Activated CD8-positive, alpha-beta T cell treated with anti-CD3 and anti-CD28 coated beads for 36 hours (primary cell): ENCODE measurements around the gene RPRD1B. TPM values are rescaled to one million over a fixed set of nuclear protein-coding genes. Genes with fewer than 3 reads are reported as not detected.

ENCODE experiments used
- ATAC-seq: fragments of 200-7000 bp; cut with Tn5 transposase; one replicate; pipeline ENCODE4 v1.10.0; 2021; ENCODE audit warnings: mild to moderate bottlenecking, moderate library complexity
- CTCF ChIA-PET: fragments of 350-600 bp; sonication (Branson Sonifier 250); formaldehyde crosslinking; loops from one replicate; lab custom pipeline; 2021; ENCODE audit warnings: antibody characterized with exemption; lab: Charles Lee
- POLR2A ChIA-PET: fragments of 350-600 bp; sonication (Branson Sonifier 250); formaldehyde crosslinking; loops from one replicate; lab custom pipeline; 2021; ENCODE audit warnings: antibody characterized with exemption; lab: Charles Lee
- DNase-seq: peaks from one replicate; pipeline ENCODE4 v3.0.0-alpha.2; 2020
- H3K27ac Mint-ChIP-seq: one replicate; pipeline ENCODE4 v1.8.0; 2021; ENCODE audit warnings: mild to moderate bottlenecking, mixed read lengths
- H3K27me3 Mint-ChIP-seq: one replicate; pipeline ENCODE4 v1.8.0; 2021; ENCODE audit warnings: mixed read lengths
- H3K36me3 Mint-ChIP-seq: one replicate; pipeline ENCODE4 v1.8.0; 2021; ENCODE audit warnings: low read depth, mixed read lengths
- H3K4me1 Mint-ChIP-seq: one replicate; pipeline ENCODE4 v1.8.0; 2021; ENCODE audit warnings: low read depth, mixed read lengths
- H3K4me3 Mint-ChIP-seq: one replicate; pipeline ENCODE4 v1.8.0; 2021; ENCODE audit warnings: mild to moderate bottlenecking, moderate library complexity, mixed read lengths
- H3K9me3 Mint-ChIP-seq: one replicate; pipeline ENCODE4 v1.8.0; 2021; ENCODE audit warnings: mixed read lengths
- intact Hi-C: fragments of 100-400 bp; cut with micrococcal nuclease; formaldehyde crosslinking; loops from one replicate; pipeline ENCODE4 v1.10.0; 2022
- total RNA-seq, 2 experiments: library from RNA; stranded (reverse); gene quantifications; one replicate each; pipeline ENCODE4 v1.2.3, GENCODE V29; 2021
- TF ChIP-seq, protein P1 (sequence below): fragments of 200-600 bp; IDR thresholded peaks from one replicate; pipeline ENCODE4 v1.8.0; 2022; ENCODE audit warnings: antibody characterized with exemption, mild to moderate bottlenecking

RPRD1B gene
- total RNA-seq, 2 experiments from 2014 or later: 29.1 to 29.3 TPM

DNA sequence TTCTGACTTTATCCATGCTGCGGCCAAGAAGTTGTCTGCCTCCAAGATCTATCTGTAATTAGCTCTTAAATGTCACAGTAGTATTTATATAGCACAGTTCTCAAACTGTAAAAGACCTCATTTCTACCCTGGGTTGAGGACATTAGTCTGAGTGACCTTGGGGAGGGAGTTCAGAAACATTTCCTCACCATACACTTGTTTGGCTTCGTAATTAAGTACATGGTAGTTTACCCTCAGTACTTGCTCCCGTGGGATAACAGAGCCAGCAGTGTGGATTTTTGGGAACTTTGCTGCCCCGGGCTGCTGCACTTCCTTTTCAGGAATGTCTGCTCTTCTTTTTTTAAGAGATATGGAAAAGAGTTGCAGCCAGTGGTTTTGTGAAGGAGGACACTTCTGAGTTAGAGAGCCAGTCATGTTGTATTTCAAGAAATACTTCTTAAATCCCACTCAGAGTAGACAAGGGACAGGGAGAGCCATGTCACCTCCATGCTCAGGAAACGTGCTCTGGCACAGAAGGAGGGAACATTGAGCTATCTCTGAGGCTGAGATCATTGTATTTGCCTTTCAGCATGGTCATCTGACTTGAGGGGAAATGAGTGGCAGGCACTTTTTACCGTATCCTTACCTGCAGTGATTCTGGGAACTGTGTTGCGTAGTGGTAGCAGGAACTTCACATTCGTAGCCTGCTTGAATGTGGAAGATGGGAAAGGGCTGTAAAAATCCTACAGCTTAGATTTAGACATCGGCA, 33.6 kb downstream of the RPRD1B start:
- Mint-ChIP-seq H3K36me3 (peaks cover 59% of the 10 kb centered on the region), H3K9me3 (no peaks in the 10 kb centered on the region), H3K4me1 (no peaks in the 10 kb centered on the region), H3K27me3 (no peaks in the 10 kb centered on the region), H3K27ac (no peak overlapping the region), H3K4me3 (no peak overlapping the region)
- no peak for DNase-seq
- POLR2A ChIA-PET: interaction anchor here (0.6 to 1.2 kb wide), 2 partner anchors 13 to 34 kb away, joined by 3 read pairs; partner anchors contain the start of genes RPRD1B and TTI1
- no peak for ATAC-seq
- TF ChIP-seq, protein P1, sequence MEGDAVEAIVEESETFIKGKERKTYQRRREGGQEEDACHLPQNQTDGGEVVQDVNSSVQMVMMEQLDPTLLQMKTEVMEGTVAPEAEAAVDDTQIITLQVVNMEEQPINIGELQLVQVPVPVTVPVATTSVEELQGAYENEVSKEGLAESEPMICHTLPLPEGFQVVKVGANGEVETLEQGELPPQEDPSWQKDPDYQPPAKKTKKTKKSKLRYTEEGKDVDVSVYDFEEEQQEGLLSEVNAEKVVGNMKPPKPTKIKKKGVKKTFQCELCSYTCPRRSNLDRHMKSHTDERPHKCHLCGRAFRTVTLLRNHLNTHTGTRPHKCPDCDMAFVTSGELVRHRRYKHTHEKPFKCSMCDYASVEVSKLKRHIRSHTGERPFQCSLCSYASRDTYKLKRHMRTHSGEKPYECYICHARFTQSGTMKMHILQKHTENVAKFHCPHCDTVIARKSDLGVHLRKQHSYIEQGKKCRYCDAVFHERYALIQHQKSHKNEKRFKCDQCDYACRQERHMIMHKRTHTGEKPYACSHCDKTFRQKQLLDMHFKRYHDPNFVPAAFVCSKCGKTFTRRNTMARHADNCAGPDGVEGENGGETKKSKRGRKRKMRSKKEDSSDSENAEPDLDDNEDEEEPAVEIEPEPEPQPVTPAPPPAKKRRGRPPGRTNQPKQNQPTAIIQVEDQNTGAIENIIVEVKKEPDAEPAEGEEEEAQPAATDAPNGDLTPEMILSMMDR: no peak
- CTCF ChIA-PET: interaction anchor here (0.7 to 1.6 kb wide), 3 partner anchors 9 to 155 kb away, joined by 3 to 4 read pairs (median 3); no protein-coding TSS in a partner anchor
- intact Hi-C loops: no loop called here

DNA sequence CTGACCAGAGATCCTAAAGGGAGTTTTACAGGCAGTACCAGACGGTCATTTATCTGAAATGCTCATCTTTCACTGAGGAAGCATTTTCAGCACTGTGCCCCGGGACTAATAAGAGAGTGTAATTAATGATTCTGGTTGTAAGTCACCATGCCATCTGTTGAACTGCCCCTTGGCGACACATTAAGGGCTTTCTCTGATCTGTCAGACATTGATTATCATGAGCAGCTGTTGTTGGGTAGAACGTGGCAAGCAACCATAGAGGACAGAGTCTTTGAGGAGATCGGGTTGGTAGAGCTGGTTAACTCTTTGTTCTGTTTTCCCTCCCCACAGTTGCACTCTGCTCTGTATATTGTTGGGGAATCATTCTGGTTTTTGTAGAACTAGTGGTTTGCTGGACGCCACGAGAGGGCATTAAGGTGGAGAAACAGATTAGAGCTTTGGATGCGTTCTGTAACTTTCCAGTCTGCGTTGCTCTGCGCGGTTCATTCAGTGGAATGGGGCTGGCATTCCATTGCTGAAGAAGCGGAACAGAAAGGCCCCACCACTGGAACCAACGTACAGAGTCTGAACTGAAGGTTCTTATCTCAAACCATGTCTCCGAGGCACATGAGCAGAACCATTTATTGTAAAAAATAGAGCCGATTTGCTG, 34.3 kb downstream of the RPRD1B start:
- H3K27ac Mint-ChIP-seq: no peak overlapping the region
- no peaks in the 10 kb centered on the region for H3K9me3 Mint-ChIP-seq
- ChIA-PET CTCF (interaction anchor here (1.4 to 1.6 kb wide), 2 partner anchors 10 to 18 kb away, joined by 3 to 4 read pairs; no protein-coding TSS in a partner anchor), POLR2A (interaction anchor here (1.2 kb wide), 1 partner anchor 12 kb away, joined by 3 read pairs; no protein-coding TSS in a partner anchor)
- TF ChIP-seq, protein P1: no peak
- intact Hi-C loops: no loop called here
- ATAC-seq (no peak), DNase-seq (no peak)
- peaks cover 3% of the 10 kb centered on the region for H3K4me1 Mint-ChIP-seq
- H3K27me3 Mint-ChIP-seq: no peaks in the 10 kb centered on the region
- no peak overlapping the region for H3K4me3 Mint-ChIP-seq
- H3K36me3 Mint-ChIP-seq: peaks cover 65% of the 10 kb centered on the region

DNA sequence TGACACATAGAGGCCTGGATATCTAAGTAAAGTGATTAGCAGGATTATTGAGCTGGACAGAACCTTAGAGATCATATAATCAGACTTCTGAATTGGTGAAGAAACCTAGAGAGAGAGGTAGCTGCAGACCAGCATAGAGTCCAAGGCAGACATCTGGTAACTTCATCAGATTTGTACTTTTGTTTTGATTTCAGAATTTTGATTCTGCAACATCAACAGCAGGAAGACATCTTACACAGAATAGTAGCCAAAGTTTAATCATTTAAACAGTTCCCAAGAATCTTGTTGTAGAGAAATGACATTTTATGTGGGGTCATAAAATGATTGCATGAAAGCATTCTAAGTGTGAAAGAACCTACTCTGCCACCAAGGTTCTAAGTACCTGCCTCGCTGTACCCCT, 39.4 kb downstream of the RPRD1B start:
- DNase-seq (no peak), ATAC-seq (no peak)
- Mint-ChIP-seq H3K4me3 (no peak overlapping the region), H3K9me3 (no peaks in the 10 kb centered on the region), H3K27ac (no peak overlapping the region), H3K4me1 (peaks cover 9% of the 10 kb centered on the region), H3K27me3 (no peaks in the 10 kb centered on the region), H3K36me3 (peaks cover 59% of the 10 kb centered on the region)
- ChIA-PET POLR2A (interaction anchor here (0.7 to 1.3 kb wide), 3 partner anchors 30 to 579 kb away, joined by 3 read pairs; no protein-coding TSS in a partner anchor), CTCF (interaction anchor here (0.8 to 3.9 kb wide), 34 partner anchors 8 to 298 kb away, joined by 3 to 39 read pairs (median 4); partner anchors contain the start of genes RPRD1B and TTI1)
- TF ChIP-seq, protein P1: no peak
- intact Hi-C loops: no loop called here

DNA sequence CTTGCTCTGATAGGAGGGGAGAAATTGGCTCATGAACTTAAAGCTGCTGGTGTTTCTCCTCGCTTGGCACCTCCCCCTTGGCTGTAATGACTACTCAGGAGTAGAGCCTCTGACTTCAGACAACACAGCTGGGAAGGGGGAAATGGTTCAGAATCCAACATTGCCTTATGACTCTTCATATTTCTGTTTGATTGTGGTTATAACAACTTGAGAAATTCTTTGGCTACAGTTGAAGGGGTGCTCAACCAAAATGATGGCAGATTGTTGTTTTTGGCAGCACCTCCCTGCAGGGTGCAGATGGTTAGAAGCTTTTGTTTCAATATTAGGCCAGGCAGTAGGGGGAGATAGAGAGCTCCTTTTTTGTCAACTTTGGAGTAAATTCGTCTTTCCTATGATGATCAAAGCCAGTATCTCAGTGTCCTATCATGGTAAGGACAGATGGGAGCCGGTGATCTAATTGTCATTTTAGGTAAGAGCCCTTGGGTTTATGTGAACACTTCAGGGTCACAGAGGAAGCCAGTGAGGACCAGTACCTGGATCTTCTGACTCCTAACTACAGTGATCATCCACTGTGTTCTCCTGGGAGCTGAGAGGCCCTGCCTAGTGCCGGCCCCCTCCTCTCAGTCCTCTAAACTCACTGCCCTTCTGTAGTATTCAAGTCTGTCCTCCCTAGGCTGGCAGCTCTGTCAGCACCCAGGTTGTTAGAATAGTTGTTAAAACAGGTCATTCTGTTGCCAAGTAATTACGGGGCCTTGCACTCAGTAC, 39.9 kb downstream of the RPRD1B start:
- H3K27ac Mint-ChIP-seq: no peak overlapping the region

More for the DNA sequence above, 39.9 kb downstream of the RPRD1B start:
- CTCF ChIA-PET: interaction anchor here (0.8 to 3.9 kb wide), 37 partner anchors 8 to 299 kb away, joined by 3 to 39 read pairs (median 4); partner anchors contain the start of genes RPRD1B and TTI1
- DNase-seq: peak; percentile 25
- POLR2A ChIA-PET: interaction anchor here (0.6 to 1.3 kb wide), 4 partner anchors 31 to 579 kb away, joined by 3 to 4 read pairs (median 3); no protein-coding TSS in a partner anchor
- no peak overlapping the region for H3K4me3 Mint-ChIP-seq
- no peaks in the 10 kb centered on the region for H3K27me3 Mint-ChIP-seq
- H3K9me3 Mint-ChIP-seq: no peaks in the 10 kb centered on the region
- H3K4me1 Mint-ChIP-seq: peaks cover 9% of the 10 kb centered on the region
- peak; percentile 77 for ATAC-seq
- intact Hi-C loops: no loop called here
- peaks cover 62% of the 10 kb centered on the region for H3K36me3 Mint-ChIP-seq
- TF ChIP-seq, protein P1: peak; percentile 76
